Glutamatergic neuron (in vitro differentiated cells): Measurements from ENCODE around the gene NME1. TPM values are rescaled to one million over a fixed set of nuclear protein-coding genes. Genes with fewer than 3 reads are reported as not detected.
A peak's percentile ranks its signal among the peaks of the same experiment; 100 is the strongest.
"Not testable (repeated sequence)": the region's sequence is repeated elsewhere in the genome, so short reads cannot be mapped to it uniquely, and the experiment has no call there.

Experiments used
- DNase-seq: peaks from one replicate; pipeline ENCODE4 v3.0.0; 2022
- H3K27ac Mint-ChIP-seq: one replicate; pipeline ENCODE4 v1.8.0; 2020; ENCODE audit warnings: mild to moderate bottlenecking, mixed read lengths, inconsistent platforms; ENCODE audit not compliant: unreplicated experiment
- H3K27me3 Mint-ChIP-seq: one replicate; pipeline ENCODE4 v1.8.0; 2020; ENCODE audit warnings: mild to moderate bottlenecking, moderate library complexity, mixed read lengths, inconsistent platforms; ENCODE audit not compliant: unreplicated experiment
- H3K36me3 Mint-ChIP-seq: one replicate; pipeline ENCODE4 v1.8.0; 2020; ENCODE audit warnings: mild to moderate bottlenecking, mixed read lengths, inconsistent platforms; ENCODE audit not compliant: unreplicated experiment
- H3K4me1 Mint-ChIP-seq: one replicate; pipeline ENCODE4 v1.8.0; 2020; ENCODE audit warnings: mild to moderate bottlenecking, low read depth, mixed read lengths, inconsistent platforms; ENCODE audit not compliant: unreplicated experiment
- H3K4me3 Mint-ChIP-seq: one replicate; pipeline ENCODE4 v1.8.0; 2020; ENCODE audit warnings: mild to moderate bottlenecking, mixed read lengths, inconsistent platforms; ENCODE audit not compliant: unreplicated experiment
- H3K9me3 Mint-ChIP-seq: one replicate; pipeline ENCODE4 v1.8.0; 2020; ENCODE audit warnings: mild to moderate bottlenecking, moderate library complexity, mixed read lengths, inconsistent platforms; ENCODE audit not compliant: unreplicated experiment
- CTCF ChIP-seq: fragments of 200-600 bp; sonication (generic); IDR thresholded peaks from one replicate; pipeline ENCODE4 v1.5.0; 2021; ENCODE audit not compliant: partially characterized antibody, unreplicated experiment
- total RNA-seq: library from RNA; stranded (reverse); fragmentation: NEBNext Ultra II Directional; extraction: Animal tissue kit (Norgen Biotek cat#: 25700); gene quantifications from one replicate; pipeline ENCODE4 v1.2.1, GENCODE V29; 2021; ENCODE audit not compliant: unreplicated experiment

Gene NME1
- total RNA-seq, 1 donor from 2014 or later: 125 TPM

GRCh38 chr17:51121620-51122472 is 31.5 kb upstream of the NME1 start:
- H3K4me1 Mint-ChIP-seq: peaks cover 19% of the 10 kb centered on the region
- TF ChIP-seq CTCF: no peak

GRCh38 chr17:51122473-51123115 is 30.8 kb upstream of the NME1 start:
- Mint-ChIP-seq H3K4me1 (peaks cover 19% of the 10 kb centered on the region), H3K4me3 (peak overlapping the region; percentile 97), H3K27ac (peak overlapping the region; percentile 14), H3K27me3 (peaks cover 11% of the 10 kb centered on the region), H3K9me3 (peaks cover 13% of the 10 kb centered on the region)
- H3K36me3 Mint-ChIP-seq, DNase-seq: not testable (repeated sequence)

More at GRCh38 chr17:51121620-51122472, 31.5 kb upstream of the NME1 start:
- DNase-seq: peak; percentile 57
- peaks cover 11% of the 10 kb centered on the region for H3K27me3 Mint-ChIP-seq
- peak overlapping the region; percentile 97 for H3K4me3 Mint-ChIP-seq
- H3K27ac Mint-ChIP-seq: peak overlapping the region; percentile 99
- no peaks in the 10 kb centered on the region for H3K36me3 Mint-ChIP-seq
- H3K9me3 Mint-ChIP-seq: peaks cover 13% of the 10 kb centered on the region

DNA sequence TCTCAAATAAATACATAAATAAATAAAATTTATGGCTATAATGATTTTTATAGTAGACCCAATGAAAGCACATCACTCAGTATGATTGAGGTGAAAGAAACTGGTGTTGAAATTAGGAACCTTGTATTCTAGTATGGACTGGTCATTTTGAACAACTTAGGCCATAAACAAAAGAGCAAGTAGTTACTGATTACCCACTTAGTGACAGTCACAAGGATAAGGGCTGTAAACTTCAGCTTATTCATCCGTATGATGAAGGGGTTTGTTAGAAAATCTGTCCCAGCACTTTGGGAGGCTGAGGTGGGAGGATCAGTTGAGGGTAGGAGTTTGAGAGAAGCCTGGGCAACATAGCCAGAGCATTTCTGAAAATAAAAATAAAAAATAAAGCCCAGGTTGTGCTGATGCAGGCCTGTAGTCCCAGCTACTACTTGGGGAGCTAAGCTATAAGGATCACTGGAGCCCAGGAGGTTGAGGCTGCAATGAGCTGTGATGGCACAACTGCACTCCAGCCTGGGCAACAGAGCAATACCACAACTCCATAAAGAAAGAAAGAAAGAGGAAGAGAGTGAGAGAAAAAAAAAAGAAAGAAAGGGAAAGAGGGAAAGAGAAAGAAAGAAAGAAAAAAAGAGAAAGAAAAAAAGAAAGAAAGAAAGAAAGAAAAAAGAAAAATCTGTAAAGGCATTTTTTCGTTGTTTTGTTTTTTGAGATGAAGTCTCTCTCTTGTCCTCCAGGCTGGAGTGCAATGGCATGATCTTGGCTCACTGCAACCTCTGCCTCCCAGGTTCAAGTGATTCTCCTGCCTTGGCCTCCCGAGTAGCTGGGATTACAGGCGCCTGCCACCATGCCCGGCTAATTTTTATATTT is 28.5 kb upstream of the NME1 start:
- H3K36me3 Mint-ChIP-seq: no peaks in the 10 kb centered on the region
- peaks cover 7% of the 10 kb centered on the region for H3K4me1 Mint-ChIP-seq
- H3K27me3 Mint-ChIP-seq: peaks cover 9% of the 10 kb centered on the region
- DNase-seq: no peak
- no peak for TF ChIP-seq CTCF
- no peak overlapping the region for H3K27ac Mint-ChIP-seq
- H3K4me3 Mint-ChIP-seq: no peak overlapping the region
- H3K9me3 Mint-ChIP-seq: peaks cover 8% of the 10 kb centered on the region

GRCh38 chr17:51128076-51128475 is 25.3 kb upstream of the NME1 start:
- TF ChIP-seq CTCF: no peak
- H3K27me3 Mint-ChIP-seq: no peaks in the 10 kb centered on the region
- no peak for DNase-seq

DNA sequence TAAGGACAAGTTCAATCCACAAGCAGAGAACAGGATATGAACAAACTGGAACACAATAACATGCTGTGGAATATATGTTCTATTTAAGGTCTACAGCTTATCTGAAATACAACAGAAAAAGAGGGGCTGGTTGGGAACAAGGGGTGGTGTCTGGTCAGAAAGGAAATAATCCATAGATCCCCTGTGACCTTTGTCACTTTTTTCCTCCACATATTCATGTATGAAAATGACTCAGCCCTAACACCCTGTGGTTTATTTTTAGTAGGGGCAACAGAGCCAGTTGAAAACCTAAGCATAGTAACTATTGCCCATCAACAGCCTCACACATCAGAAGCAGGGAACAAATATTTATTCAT is 20.4 kb upstream of the NME1 start:
- H3K4me3 Mint-ChIP-seq: no peak overlapping the region
- no peaks in the 10 kb centered on the region for H3K27me3 Mint-ChIP-seq
- no peaks in the 10 kb centered on the region for H3K36me3 Mint-ChIP-seq
- no peak for DNase-seq
- peaks cover 3% of the 10 kb centered on the region for H3K9me3 Mint-ChIP-seq
- H3K4me1 Mint-ChIP-seq: no peaks in the 10 kb centered on the region
- no peak for TF ChIP-seq CTCF
- no peak overlapping the region for H3K27ac Mint-ChIP-seq

More at GRCh38 chr17:51128076-51128475, 25.3 kb upstream of the NME1 start:
- no peak overlapping the region for H3K27ac Mint-ChIP-seq
- no peaks in the 10 kb centered on the region for H3K36me3 Mint-ChIP-seq
- H3K4me3 Mint-ChIP-seq: no peak overlapping the region
- H3K4me1 Mint-ChIP-seq: no peaks in the 10 kb centered on the region
- no peaks in the 10 kb centered on the region for H3K9me3 Mint-ChIP-seq
